ENCODE measurements around the gene CAMTA1. TPM values are rescaled to one million over a fixed set of nuclear protein-coding genes. Genes with fewer than 3 reads are reported as not detected.
"Not testable (repeated sequence)": the region's sequence is repeated elsewhere in the genome, so short reads cannot be mapped to it uniquely, and the experiment has no call there.

Gene CAMTA1
- total and polyA plus RNA-seq, 8 donors, result 42.8 to 213 (median 118) TPM

DNA sequence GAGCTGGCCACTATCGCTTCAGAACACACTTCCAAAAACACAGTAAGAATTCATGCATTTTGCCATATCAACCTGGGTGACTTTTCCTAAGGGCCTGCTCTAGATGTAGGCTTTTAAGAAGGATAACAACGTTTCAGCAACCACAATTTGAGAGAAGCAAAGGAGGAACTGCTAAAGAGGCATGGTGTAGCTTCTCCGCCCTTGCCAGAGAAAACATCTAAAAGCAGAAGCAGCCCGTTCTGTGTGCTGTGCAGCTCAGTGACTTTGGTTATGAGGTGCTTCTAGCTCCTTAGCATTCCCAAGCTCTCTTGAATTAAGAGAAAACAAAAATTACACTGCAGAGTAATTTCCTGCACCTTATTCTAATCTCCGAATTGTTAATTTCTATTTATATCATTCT, 1001.5 kb downstream of the CAMTA1 start:
- 35 to 59% (median 57%) methylated on average over 5 of the region's 5 CpGs for WGBS, 5 donors
- H3K9me3 ChIP-seq, result peaks cover 4 to 15% (median 11%) of the 10 kb centered on the region in 4 donors
- H3K27me3 ChIP-seq, result no peaks in the 10 kb centered on the region
- H3K4me3 ChIP-seq, result no peak overlapping the region
- peak overlapping the region in 2 of 5 donors; percentile 21 to 55 for H3K27ac ChIP-seq
- DNase-seq, result no peak
- intact Hi-C loops (cut with DNase I; ENCODE audit: low total_unique reads), result no loop called here
- peaks cover 12 to 48% (median 39%) of the 10 kb centered on the region in 4 donors for H3K36me3 ChIP-seq
- no peak for TF ChIP-seq EP300 (IDR thresholded peaks at IDR 0.05)
- TF ChIP-seq, protein P1, sequence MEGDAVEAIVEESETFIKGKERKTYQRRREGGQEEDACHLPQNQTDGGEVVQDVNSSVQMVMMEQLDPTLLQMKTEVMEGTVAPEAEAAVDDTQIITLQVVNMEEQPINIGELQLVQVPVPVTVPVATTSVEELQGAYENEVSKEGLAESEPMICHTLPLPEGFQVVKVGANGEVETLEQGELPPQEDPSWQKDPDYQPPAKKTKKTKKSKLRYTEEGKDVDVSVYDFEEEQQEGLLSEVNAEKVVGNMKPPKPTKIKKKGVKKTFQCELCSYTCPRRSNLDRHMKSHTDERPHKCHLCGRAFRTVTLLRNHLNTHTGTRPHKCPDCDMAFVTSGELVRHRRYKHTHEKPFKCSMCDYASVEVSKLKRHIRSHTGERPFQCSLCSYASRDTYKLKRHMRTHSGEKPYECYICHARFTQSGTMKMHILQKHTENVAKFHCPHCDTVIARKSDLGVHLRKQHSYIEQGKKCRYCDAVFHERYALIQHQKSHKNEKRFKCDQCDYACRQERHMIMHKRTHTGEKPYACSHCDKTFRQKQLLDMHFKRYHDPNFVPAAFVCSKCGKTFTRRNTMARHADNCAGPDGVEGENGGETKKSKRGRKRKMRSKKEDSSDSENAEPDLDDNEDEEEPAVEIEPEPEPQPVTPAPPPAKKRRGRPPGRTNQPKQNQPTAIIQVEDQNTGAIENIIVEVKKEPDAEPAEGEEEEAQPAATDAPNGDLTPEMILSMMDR (IDR thresholded peaks at IDR 0.05), result no peak
- no peak for TF ChIP-seq POLR2A (IDR thresholded peaks at IDR 0.05)
- TF ChIP-seq POLR2AphosphoS5 (IDR thresholded peaks at IDR 0.05), result no peak
- peaks cover 26 to 60% (median 49%) of the 10 kb centered on the region in 4 donors for H3K4me1 ChIP-seq

DNA sequence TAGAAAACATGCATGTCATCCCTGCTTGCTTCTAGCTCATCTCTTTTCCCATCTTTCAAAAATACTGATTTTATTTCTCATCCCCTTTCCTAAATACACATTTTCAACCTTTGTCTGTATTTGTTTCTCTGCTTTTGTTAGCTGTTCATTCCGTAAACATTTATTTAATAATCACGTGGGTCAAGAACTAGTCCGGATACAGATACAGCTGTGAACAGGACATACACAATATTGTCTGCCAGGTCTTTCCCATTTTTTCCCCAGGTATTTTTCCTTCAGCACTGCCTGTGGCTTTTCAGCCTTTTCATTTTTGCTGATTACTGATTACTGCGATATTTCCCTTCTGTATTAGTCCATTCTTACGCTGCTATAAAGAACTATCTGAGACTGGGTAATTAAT, 1004.6 kb downstream of the CAMTA1 start:
- WGBS, 5 donors, result 54 to 79% (median 77%) methylated on average over 5 of the region's 5 CpGs
- Histone ChIP-seq H3K4me1 (peaks cover 17 to 46% (median 31%) of the 10 kb centered on the region in 4 donors), H3K9me3 (peaks cover 4 to 15% (median 11%) of the 10 kb centered on the region in 4 donors), H3K4me3 (no peak overlapping the region), H3K27me3 (no peaks in the 10 kb centered on the region), H3K36me3 (peaks cover 12 to 75% (median 64%) of the 10 kb centered on the region in 4 donors), H3K27ac (no peak overlapping the region)
- TF ChIP-seq EP300 (IDR thresholded peaks at IDR 0.05) (no peak), POLR2A (IDR thresholded peaks at IDR 0.05) (no peak), POLR2AphosphoS5 (IDR thresholded peaks at IDR 0.05) (no peak)
- TF ChIP-seq, protein P1 (IDR thresholded peaks at IDR 0.05), result no peak
- no peak for DNase-seq
- intact Hi-C loops (cut with DNase I; ENCODE audit: low total_unique reads), result no loop called here

DNA sequence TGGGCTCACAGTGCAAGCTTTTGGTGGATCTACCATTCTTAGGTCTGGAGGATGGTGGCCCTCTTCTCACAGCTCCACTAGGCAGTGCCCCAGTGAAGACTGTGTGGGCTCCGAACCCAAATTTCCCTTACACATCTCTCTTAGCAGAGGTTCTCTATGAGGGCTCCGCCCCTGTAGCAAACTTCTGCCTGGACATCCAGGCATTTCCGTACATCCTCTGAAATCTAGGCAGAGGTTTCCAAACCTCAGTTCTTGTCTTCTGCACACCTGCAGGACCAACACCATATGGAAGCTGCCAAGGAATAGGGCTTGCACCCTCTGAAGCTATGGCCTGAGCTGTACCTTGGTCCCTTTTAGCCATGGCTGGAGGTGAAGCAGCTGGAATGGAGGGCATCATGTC, 1005.8 kb downstream of the CAMTA1 start:
- Histone ChIP-seq H3K36me3 (peaks cover 12 to 87% (median 76%) of the 10 kb centered on the region in 4 donors), H3K4me1 (peaks cover 12 to 34% (median 22%) of the 10 kb centered on the region in 4 donors), H3K9me3 (peaks cover 4 to 15% (median 11%) of the 10 kb centered on the region in 4 donors)
- WGBS, 5 donors, result 93 to 100% (median 97%) methylated on average over 3 of the region's 3 CpGs
- DNase-seq; H3K4me3 ChIP-seq; H3K27ac ChIP-seq; H3K27me3 ChIP-seq; intact Hi-C loops (cut with DNase I; ENCODE audit: low total_unique reads): not testable (repeated sequence)

DNA sequence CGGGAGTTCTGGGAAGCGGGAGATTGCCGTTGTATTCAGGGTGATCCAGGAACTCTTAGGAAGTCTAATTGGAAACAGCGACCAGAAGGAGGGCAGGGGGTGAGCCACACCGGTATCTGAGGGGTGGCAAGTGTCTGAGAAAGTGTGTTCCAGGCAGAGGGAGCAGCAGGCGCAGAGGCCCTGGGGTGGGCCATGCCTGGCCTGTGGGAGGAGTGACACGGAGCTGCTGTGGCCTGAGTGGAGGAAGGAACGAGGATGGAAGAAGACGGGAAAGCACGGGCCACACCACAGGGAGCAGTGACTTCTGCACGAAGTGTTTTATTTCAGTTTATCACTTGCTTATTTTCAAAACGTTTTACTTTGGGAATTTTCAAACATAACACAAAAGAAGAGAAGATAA, 1010.2 kb downstream of the CAMTA1 start:
- TF ChIP-seq, protein P1 (IDR thresholded peaks at IDR 0.05), result no peak
- no peak for TF ChIP-seq EP300 (IDR thresholded peaks at IDR 0.05)
- no peak for TF ChIP-seq POLR2A (IDR thresholded peaks at IDR 0.05)
- TF ChIP-seq POLR2AphosphoS5 (IDR thresholded peaks at IDR 0.05), result no peak
- no peak for DNase-seq
- intact Hi-C loops (cut with DNase I; ENCODE audit: low total_unique reads), result no loop called here
- peaks cover 4 to 11% (median 9%) of the 10 kb centered on the region in 4 donors for H3K9me3 ChIP-seq
- H3K27me3 ChIP-seq, result no peaks in the 10 kb centered on the region
- 84 to 88% (median 85%) methylated on average over 12 of the region's 12 CpGs for WGBS, 5 donors
- H3K36me3 ChIP-seq, result peaks cover 16 to 97% (median 87%) of the 10 kb centered on the region in 4 donors
- no peak overlapping the region for H3K4me3 ChIP-seq
- no peak overlapping the region for H3K27ac ChIP-seq
- H3K4me1 ChIP-seq, result no peaks in the 10 kb centered on the region

DNA sequence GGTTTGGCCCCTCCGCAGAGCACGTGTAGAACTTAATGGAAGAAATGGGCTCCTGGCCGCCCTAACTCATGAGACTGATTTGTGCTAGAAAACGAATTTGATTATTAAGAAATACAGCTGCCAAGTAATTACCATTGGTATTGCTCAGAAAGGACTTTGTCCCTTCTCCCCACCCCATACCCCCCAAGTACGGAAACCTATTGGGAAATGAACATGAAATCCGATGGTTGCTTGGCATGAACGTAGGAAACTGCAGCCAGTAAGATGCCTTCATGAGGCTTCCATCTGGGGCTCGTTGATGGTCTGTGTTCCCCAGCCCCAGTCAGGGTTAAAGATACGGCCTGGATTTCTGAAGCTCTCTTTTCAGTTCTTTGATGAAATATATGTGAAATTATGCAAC, 1020.2 kb downstream of the CAMTA1 start:
- Histone ChIP-seq H3K4me1 (no peaks in the 10 kb centered on the region), H3K4me3 (no peak overlapping the region)
- DNase-seq, result no peak

More for the DNA sequence above, 1020.2 kb downstream of the CAMTA1 start:
- Histone ChIP-seq H3K9me3 (no peaks in the 10 kb centered on the region), H3K27me3 (no peaks in the 10 kb centered on the region), H3K27ac (no peak overlapping the region), H3K36me3 (peaks cover 23 to 97% (median 89%) of the 10 kb centered on the region in 4 donors)
- TF ChIP-seq, protein P1 (IDR thresholded peaks at IDR 0.05), result no peak
- no peak for TF ChIP-seq POLR2A (IDR thresholded peaks at IDR 0.05)
- no peak for TF ChIP-seq POLR2AphosphoS5 (IDR thresholded peaks at IDR 0.05)
- TF ChIP-seq EP300 (IDR thresholded peaks at IDR 0.05), result no peak
- 84 to 92% (median 92%) methylated on average over 9 of the region's 9 CpGs for WGBS, 5 donors
- intact Hi-C loops (cut with DNase I; ENCODE audit: low total_unique reads), result no loop called here

All from stomach (tissue), 9 donors.